Ishikawa (cell line): ENCODE results near the gene SNED1.

Source experiments
- CEBPB ChIP-seq: IDR thresholded peaks from 2 replicates; pipeline ENCODE4 v1.6.1; 2012
- CREB1 ChIP-seq: IDR thresholded peaks from 2 replicates; pipeline ENCODE4 v1.6.1; 2012; ENCODE audit warnings: low read depth
- EGR1 ChIP-seq: IDR thresholded peaks from 2 replicates; pipeline ENCODE4 v1.6.1; 2012
- EP300 ChIP-seq: IDR thresholded peaks from 2 replicates; pipeline ENCODE4 v1.6.1; 2012; ENCODE audit warnings: borderline replicate concordance
- FOXM1 ChIP-seq: IDR thresholded peaks from 2 replicates; pipeline ENCODE4 v1.6.1; 2012; ENCODE audit warnings: low read depth, borderline replicate concordance
- MAX ChIP-seq: IDR thresholded peaks from 2 replicates; pipeline ENCODE4 v1.6.1; 2012
- NFIC ChIP-seq: IDR thresholded peaks from 2 replicates; pipeline ENCODE4 v1.6.1; 2012
- RAD21 ChIP-seq: IDR thresholded peaks from 2 replicates; pipeline ENCODE4 v1.6.1; 2012; ENCODE audit warnings: low read depth
- TAF1 ChIP-seq: IDR thresholded peaks from 2 replicates; pipeline ENCODE4 v1.6.1; 2012; ENCODE audit warnings: low read depth, mild to moderate bottlenecking
- TCF12 ChIP-seq: IDR thresholded peaks from 2 replicates; pipeline ENCODE4 v1.6.1; 2012; ENCODE audit warnings: low read depth
- TEAD4 ChIP-seq: IDR thresholded peaks from 2 replicates; pipeline ENCODE4 v1.6.1; 2012
- YY1 ChIP-seq: IDR thresholded peaks from 2 replicates; pipeline ENCODE4 v1.6.1; 2012; ENCODE audit warnings: low read depth
- ZBTB7A ChIP-seq: IDR thresholded peaks from 2 replicates; pipeline ENCODE4 v1.6.1; 2012; ENCODE audit warnings: low read depth
- TF ChIP-seq, protein P1 (sequence below): IDR thresholded peaks from 2 replicates; pipeline ENCODE4 v1.6.1; 2012
- TF ChIP-seq, protein P2 (sequence below): IDR thresholded peaks from 2 replicates; pipeline ENCODE4 v1.6.1; 2012; ENCODE audit warnings: low read depth, mild to moderate bottlenecking

SNED1 gene

GRCh38 chr2:240998995-240999791 is 775 bp downstream of the SNED1 start:
- TF ChIP-seq, protein P1, sequence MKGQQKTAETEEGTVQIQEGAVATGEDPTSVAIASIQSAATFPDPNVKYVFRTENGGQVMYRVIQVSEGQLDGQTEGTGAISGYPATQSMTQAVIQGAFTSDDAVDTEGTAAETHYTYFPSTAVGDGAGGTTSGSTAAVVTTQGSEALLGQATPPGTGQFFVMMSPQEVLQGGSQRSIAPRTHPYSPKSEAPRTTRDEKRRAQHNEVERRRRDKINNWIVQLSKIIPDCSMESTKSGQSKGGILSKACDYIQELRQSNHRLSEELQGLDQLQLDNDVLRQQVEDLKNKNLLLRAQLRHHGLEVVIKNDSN = no peak
- TF ChIP-seq YY1 = no peak
- no peak for TF ChIP-seq FOXM1
- TF ChIP-seq EP300 = no peak
- TF ChIP-seq, protein P2, sequence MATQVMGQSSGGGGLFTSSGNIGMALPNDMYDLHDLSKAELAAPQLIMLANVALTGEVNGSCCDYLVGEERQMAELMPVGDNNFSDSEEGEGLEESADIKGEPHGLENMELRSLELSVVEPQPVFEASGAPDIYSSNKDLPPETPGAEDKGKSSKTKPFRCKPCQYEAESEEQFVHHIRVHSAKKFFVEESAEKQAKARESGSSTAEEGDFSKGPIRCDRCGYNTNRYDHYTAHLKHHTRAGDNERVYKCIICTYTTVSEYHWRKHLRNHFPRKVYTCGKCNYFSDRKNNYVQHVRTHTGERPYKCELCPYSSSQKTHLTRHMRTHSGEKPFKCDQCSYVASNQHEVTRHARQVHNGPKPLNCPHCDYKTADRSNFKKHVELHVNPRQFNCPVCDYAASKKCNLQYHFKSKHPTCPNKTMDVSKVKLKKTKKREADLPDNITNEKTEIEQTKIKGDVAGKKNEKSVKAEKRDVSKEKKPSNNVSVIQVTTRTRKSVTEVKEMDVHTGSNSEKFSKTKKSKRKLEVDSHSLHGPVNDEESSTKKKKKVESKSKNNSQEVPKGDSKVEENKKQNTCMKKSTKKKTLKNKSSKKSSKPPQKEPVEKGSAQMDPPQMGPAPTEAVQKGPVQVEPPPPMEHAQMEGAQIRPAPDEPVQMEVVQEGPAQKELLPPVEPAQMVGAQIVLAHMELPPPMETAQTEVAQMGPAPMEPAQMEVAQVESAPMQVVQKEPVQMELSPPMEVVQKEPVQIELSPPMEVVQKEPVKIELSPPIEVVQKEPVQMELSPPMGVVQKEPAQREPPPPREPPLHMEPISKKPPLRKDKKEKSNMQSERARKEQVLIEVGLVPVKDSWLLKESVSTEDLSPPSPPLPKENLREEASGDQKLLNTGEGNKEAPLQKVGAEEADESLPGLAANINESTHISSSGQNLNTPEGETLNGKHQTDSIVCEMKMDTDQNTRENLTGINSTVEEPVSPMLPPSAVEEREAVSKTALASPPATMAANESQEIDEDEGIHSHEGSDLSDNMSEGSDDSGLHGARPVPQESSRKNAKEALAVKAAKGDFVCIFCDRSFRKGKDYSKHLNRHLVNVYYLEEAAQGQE = no peak
- no peak for TF ChIP-seq NFIC
- TF ChIP-seq MAX = no peak
- no peak for TF ChIP-seq TCF12

- TF ChIP-seq EP300 = no peak
- no peak for TF ChIP-seq FOXM1
- no peak for TF ChIP-seq TEAD4
- TF ChIP-seq CREB1 = no peak
- no peak for TF ChIP-seq EGR1
Measured at GRCh38 chr2:240999873-241000541, 1.6 kb downstream of the SNED1 start.

DNA sequence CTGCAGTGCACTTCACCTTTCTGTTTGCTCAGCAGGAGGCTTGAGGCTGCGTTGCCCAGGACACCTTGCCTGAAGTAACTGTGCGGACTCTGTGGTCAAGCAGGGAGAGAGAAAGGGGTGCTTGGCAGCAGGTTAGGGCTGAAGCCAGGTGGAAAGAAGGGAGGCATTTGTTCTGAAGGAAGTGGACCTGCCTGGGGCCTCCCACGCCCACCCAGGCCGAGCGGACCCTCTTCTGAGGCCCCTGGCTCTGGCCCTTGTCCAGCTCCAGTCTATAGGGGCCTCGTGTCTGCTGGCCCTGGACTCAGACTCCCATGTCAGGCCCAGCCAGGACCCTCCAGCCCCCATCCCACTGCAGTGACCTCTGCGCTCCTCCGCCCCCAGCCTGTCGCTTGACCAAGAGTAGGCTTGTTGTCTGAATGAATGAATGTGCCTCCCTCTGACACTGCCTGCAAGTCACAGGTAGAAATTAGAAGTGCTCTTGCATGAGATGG is 2.5 kb downstream of the SNED1 start:
- TF ChIP-seq MAX = no peak
- TF ChIP-seq, protein P2 = no peak
- TF ChIP-seq CEBPB = no peak
- no peak for TF ChIP-seq NFIC
- TF ChIP-seq, protein P1 = no peak
- no peak for TF ChIP-seq YY1
- no peak for TF ChIP-seq CREB1
- TF ChIP-seq TCF12 = no peak
- no peak for TF ChIP-seq RAD21
- TF ChIP-seq EGR1 = no peak
- no peak for TF ChIP-seq TEAD4
- no peak for TF ChIP-seq TAF1

DNA sequence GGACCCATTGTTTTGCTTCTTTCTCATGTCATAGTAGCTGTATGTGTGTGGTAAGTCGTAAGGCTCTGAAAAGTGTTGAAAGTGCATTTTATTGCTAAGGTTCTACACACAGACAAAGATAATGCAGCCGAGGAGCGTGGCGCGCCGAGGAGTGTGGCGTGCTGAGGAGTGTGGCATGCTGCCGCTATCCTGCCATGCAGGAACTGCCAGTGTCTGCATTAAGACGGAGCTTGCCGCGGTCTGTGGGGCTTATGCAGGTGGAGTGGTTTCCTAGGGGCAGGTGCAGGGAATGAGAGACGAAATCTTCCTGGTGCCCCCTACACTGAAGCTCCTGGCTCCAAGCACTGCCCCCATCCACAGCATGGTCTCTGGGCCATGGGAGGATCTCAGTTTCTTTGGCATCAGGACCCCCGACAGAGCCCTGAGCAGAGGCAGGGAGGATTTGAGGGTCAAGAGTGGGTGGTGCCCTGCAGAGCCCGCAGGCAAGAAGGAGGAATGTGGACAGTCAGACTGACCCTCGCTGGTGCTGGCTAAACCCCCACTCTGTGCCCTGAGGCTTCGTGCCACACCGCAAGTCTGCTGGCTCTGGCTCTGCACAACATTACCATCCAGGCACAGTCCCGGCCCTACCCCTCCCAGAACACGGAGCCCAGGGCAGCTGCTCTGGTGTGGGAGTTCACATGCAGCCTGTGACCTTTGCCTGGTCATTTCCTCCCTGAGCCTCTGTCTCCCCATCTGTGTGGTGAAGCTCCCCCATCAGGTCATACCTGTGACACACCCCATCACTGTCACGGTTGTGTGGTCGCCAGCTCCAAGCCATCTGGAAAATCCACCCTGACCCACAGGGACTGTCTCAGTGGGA is 3.2 kb downstream of the SNED1 start:
- TF ChIP-seq, protein P1 = no peak
- TF ChIP-seq EP300 = no peak
- TF ChIP-seq TCF12 = no peak
- TF ChIP-seq NFIC = no peak
- no peak for TF ChIP-seq TAF1
- no peak for TF ChIP-seq ZBTB7A
- TF ChIP-seq CREB1 = no peak
- TF ChIP-seq TEAD4 = no peak
- TF ChIP-seq, protein P2 = no peak
- TF ChIP-seq RAD21 = no peak
- TF ChIP-seq CEBPB = no peak
- no peak for TF ChIP-seq EGR1
- no peak for TF ChIP-seq MAX
- no peak for TF ChIP-seq YY1
